ENCODE results near the gene IQSEC3.
"Not testable (repeated sequence)": the region's sequence is repeated elsewhere in the genome, so short reads cannot be mapped to it uniquely, and the experiment has no call there.

Gene IQSEC3

DNA sequence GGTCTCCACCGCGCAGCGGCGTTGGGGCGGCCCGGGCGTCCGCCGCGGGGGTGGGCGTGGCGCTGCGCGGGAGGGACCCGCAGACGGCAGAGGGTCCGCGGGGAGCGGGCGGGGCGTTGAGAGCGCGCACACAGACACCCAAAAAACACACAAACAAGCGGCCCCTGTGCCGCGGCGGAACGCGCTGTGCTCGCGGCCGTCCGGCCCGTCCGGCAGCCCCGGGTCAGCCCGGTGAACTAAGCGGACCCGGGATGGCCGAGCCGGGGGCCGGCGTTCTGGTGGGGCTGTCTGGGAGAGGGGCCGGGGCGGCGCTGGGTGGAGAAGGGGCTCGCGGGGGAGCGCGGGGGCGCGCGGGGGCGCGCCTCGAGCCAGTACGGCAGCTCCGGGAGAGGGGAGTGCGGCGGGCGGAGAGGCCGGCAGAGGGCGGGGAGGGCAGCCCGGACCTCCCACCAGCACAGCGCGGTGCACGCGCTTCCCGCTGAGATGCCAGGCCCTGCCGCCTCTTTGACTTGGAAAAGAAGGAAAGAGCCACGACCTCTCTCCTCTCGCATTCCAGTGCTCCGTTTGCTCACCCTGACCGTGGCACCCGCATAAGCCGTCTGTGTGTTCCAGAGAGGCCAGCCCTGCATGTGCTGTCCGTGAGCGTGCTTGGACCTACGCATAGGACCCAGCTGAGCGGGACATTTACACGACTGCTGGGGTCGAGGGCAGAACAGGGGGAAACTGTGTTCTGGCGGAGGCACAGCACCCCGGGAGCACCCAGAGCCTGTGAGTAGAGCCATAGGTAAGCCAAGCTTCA lies 137.1 kb downstream of the IQSEC3 start:
- no peak for DNase-seq

DNA sequence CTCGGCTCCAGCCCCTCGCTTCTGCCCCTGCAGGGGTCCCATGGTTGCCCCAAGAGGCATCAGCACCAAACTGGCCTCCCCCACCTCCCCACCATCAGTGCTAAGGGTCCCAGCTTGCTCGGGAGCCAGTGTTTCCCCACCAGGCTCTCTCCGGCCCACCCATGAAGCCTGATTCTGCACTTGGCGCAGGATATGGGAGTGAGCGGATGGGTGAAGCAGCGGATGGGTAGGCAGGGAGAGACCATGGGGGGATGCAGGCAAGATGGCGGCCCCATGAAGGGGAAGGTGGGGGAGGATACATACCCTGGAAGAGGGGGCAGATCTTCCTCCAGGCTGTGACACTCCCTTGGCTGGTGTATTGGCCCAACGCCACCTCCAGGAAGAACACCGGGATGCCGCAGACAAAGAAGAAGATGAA lies 137.7 kb downstream of the IQSEC3 start:
- DNase-seq, result no peak

GRCh38 chr12:205026-205425 lies 138.5 kb downstream of the IQSEC3 start:
- no peak for DNase-seq

GRCh38 chr12:206746-207440 lies 140.3 kb downstream of the IQSEC3 start:
- DNase-seq, result no peak

DNA sequence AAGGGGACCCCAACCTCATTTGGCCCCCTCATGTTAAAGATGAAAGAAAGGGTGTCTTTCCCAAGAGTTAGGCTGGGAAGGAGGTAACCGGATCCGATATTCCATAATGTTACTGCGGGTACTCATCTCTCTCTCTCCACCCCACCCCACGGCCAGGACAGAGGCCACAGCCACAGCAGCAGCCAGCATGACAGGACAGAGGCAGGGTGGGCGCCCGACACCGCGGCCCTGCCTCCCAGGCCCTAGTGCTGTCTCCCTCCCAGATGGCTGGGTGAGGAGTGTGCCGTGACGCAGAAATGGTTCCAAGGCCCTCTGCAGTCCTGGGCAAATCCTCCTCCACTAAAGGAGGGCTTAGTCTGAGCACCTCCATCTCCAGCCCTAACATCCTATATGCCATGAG lies 141.2 kb downstream of the IQSEC3 start:
- no peak for DNase-seq

GRCh38 chr12:208813-209212 lies 142.2 kb downstream of the IQSEC3 start:
- no peak for DNase-seq

- no peak for DNase-seq
Measured at GRCh38 chr12:209246-209645, 142.7 kb downstream of the IQSEC3 start.

GRCh38 chr12:209851-210250 lies 143.3 kb downstream of the IQSEC3 start:
- DNase-seq, result no peak

- no peak for DNase-seq
Measured at GRCh38 chr12:210277-211141, 143.9 kb downstream of the IQSEC3 start.

DNA sequence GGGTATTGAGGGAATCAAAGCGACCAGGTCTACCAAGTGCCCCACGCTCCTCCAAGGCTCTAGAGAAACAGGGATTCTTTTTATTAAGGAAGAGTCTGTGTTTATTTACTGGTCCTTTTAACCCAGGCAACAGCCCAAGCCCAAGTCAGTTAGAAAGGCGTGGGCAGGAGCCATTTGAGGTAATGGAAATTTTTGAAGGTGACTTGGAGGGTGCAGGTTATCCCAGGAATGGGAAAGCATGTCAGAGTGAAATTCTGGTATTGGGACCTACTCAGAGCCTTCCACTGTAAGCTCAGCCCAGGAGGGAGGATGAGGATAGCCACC lies 144.5 kb downstream of the IQSEC3 start:
- no peak for DNase-seq

DNA sequence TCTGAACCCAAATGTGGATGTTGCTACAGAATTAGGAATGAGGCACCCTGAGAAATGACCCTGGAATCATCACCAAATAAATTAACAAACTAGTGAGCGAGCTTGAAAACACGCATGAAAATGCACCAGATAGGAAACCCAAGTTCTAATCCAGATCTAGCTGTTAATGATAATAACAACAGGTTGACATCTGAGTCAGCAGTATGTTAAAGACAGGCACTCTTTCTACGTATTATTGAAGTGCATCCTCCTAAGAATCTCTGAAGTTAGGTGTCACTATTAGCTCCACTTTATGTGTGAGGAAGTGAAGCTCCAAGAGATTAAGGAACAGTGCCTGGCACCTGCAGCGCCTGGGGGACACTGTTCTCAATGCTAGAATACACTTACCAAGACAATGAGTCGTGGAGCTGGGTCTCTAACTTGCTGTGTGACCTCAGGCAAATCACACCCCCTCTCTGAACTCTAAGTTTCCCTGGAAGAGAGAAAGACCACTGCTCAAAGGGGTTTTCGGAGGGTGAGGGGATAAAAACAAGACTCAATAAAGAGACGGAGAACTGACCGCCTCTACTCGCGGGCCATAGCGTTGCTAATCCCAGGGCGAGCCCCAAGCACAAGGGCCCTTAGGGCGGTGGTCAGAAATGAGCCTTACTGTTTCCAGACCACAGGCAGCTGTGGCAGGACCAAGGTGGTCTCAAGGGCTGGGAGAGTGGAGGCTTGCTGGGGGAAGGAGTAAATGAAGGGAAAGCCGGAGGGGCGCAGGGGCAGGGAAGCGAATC lies 145.3 kb downstream of the IQSEC3 start:
- DNase-seq, result no peak

GRCh38 chr12:212415-212714 lies 145.8 kb downstream of the IQSEC3 start:
- DNase-seq, result no peak

DNA sequence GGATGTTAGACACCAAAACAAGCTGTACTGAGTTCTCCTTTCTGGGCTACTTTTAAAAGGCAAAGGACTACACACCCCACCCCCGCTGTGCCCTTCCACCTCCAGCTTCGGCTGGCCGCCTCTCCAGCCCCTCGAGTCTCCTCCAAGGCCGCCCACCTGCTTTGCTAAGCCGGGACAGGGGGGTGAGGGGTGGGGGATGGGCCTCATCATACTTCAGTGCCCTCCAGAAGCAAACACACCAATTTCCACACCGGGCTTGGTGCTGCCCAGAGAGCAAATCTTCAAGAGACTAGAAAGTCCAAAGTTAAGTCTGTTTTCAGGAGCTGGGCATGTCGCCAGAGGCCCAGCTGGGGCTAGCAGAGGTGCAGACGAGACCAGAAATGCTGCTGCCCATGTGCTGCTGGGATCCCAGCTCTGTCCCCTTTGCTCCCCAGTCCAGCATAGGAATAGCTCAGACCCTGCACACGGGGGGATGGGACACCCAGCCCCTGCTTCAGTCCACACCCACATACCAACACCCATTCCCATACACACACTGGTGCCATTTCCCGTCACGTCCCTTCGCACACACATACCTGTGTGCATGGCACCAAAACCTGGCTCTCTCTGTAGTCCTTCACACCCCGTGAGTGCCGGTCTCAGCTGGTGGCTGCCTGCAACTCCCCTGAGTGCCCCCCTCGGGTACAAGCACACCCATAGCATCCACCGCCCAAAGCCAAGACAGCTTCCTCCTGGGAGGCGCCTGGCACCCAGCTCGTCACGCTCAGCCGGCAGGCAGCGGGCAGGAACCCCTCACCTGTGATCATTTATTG lies 146.4 kb downstream of the IQSEC3 start:
- DNase-seq, result no peak

DNA sequence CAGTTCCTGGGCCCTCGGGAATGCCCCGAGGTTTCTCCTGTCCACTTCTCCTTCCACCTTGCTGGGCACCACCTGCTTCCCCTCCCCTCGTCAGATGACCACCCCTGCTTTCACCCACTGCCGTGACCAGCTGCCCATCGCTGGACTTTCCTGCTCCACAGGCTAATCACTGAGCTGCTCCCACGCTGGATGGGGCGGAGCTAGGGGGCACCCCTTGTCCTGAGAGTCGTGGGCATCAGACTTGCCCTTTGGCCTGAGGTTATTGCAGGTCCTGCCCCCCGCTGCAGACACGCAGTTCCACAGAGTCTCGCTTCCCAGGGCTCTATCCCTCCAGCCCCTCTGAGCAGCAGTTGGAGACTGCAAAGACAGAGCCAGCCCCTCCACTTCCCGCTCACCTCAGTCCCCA lies 147.0 kb downstream of the IQSEC3 start:
- no peak for DNase-seq

DNA sequence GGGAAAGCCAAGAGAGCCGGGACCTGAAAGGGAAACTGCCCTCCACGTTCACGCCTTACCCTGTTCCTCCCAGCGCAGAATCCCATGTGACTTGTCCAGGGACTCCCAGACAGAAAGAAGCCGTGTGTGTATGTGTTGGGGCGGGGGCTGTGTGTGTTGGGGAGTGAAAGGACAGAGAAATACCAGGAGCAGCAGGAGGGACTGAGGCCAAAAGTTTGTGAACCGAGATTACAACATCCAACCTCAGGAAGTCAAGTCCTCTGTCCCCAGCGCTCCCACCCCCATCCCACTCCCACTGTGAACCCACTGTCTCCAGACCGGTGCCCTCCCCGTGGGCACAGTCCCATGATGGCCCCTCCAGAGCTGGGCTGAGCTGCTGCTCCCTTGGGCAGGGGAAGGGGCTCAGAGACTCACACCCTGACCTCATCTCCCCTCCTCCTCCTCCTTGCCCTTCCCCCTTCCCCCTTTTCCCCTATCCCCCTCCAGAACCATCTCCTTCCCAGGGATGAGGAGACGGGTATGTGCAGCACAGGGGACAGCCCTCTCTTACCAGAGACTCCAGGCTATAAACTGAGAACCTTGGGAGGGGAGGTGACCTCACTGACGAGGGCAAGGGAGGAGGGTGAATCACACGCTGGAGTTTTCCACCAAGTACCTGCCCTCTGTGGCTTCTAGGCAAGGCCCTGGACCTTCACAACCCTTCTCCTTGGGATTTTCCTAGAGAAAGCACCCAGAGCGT lies 147.6 kb downstream of the IQSEC3 start, which contains the start of gene SLC6A12:
Gene SLC6A12 (minus strand): TSS at position 155 of the 739 bp plus-strand sequence. CDS start 4,171 bp downstream, outside the sequence.
- DNase-seq, result no peak

GRCh38 chr12:215116-215515 lies 148.5 kb downstream of the IQSEC3 start:
- DNase-seq, result no peak

GRCh38 chr12:217029-217428 lies 150.5 kb downstream of the IQSEC3 start:
- not testable (repeated sequence) for DNase-seq

DNA sequence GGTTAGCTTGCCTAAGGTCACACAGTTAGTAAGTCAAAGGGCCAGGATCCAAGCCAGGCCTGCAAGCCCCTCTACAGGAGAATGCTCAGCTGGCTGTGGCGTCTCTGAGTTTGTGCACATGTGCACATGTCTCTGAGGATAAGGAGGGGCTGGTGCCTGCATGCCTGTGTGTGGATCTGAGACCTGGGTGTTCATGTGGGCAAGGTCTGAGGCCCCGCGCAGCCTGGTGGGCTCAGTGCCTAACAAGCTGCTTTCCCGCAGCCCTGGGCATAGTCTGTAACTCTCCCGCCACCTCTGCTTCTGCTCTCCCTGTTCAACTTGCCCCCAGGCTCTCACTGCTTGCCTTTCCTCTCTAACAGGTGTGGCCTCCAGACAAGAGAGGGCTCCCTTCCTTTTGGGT lies 151.7 kb downstream of the IQSEC3 start:
- DNase-seq, result no peak

DNA sequence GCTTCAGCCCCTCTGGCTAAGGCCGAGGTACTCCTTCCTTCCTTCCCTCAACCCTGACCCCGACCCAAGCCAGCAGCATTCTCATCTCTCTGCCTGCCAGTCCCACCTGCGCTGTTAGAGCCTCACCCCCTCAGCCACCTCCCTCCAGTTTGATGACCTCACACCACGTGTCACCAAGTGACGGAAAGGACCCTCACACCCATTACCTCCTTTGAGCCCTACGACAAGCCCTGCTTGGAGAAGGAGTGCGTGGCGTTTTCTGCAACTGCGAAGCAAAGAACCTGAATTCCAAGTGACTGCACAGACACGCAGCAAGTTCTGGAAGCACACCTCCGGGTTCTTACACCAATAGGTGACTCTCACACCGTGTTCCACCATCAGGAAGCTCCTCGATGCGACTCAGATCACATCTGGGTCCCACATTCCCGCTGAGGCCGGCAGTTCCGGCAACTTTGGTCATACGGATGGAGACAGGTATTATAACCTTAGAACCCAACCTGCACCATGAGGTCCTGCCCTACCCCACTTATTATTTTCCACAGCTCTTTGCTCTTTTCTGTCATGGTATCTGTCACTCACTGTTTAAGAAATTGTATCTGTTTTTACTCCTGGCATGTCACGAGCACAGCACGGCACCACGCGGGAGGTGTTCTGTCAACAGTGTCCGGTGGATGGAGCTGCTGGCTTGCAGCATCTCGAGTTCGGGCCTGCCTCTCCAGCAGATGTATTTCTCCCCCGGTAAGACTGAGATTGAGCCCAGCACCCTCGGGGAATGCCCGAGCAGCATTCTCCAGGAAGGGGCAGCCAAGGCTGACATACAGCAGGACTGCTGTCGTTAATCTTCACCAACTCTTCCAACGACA lies 152.4 kb downstream of the IQSEC3 start:
- DNase-seq, result no peak

DNA sequence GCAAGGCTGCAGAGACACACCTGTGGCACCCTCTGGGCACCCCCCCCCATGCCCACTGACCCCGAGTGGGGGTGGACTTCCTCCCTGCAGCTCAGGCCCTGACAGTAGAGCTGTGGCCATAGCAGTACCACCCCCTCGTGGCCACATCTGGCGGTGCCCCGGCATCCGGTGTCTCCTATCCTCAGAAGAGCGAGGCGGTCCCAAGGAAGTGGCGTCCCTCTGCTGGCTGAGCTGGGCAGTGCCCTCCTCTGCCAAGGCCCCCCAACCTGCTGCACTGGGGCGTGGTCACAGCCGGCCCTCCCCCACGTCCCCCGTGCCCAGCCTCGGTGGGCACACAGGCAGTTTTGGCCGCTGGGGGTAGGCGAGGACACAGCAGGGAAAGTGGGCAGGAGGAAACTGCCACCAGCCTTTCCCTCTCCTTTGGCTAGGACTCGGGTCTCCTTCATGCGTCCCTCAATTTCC lies 153.4 kb downstream of the IQSEC3 start:
- peak; percentile 26 for DNase-seq

Measured in NCI-H1048 (cell line).